GM12878 (cell line): Measurements from ENCODE around the gene RBM12. TPM values are rescaled to one million over a fixed set of nuclear protein-coding genes. Genes with fewer than 3 reads are reported as not detected.

ENCODE experiments used
- ATAC-seq: fragments of 200-7000 bp; cut with Tn5 transposase; 3 replicates; pipeline ENCODE4 v1.9.1; 2020; ENCODE audit warnings: mild to moderate bottlenecking, moderate library complexity
- BruUV-seq: library from RNA; stranded (reverse); fragments of 400-500 nt; replicated peaks from 2 replicates; lab custom pipeline; 2021; lab: Mats Ljungman, UMichigan
- CTCF ChIA-PET: fragments of 300-600 bp; sonication (Branson Sonifier 250); formaldehyde crosslinking; extraction: SDS; loops from one replicate; lab custom pipeline; 2021; ENCODE audit warnings: inconsistent platforms; lab: Yijun Ruan, JAX
- POLR2A ChIA-PET: fragments of 350-600 bp; formaldehyde crosslinking; extraction: SDS; loops from one replicate; lab custom pipeline; 2021; ENCODE audit warnings: inconsistent platforms; lab: Charles Lee
- RAD21 ChIA-PET: fragments of 300-600 bp; sonication (Branson Sonifier 250); formaldehyde crosslinking; loops from one replicate; lab custom pipeline; 2023; ENCODE audit warnings: antibody characterized with exemption; ENCODE audit not compliant: unreplicated experiment; lab: Charles Lee
- SMC1A ChIA-PET: fragments of 300-600 bp; sonication (Branson Sonifier 250); formaldehyde crosslinking; loops from one replicate; lab custom pipeline; 2023; ENCODE audit not compliant: unreplicated experiment, uncharacterized antibody; lab: Charles Lee
- DNase-seq: peaks from one replicate; pipeline ENCODE4 v3.0.0-alpha.2; 2011; ENCODE audit warnings: low read depth, low spot score
- FAIRE-seq: peaks from 3 replicates; lab custom pipeline; 2011; peaks lifted over from hg19 to GRCh38; lab: Jason Lieb, UNC
- H2AFZ ChIP-seq: 2 replicates; pipeline ENCODE4 v1.6.0; 2011; ENCODE audit warnings: low read depth, low read length, control low read depth; ENCODE audit not compliant: control insufficient read depth
- H3K27ac ChIP-seq: 2 replicates; pipeline ENCODE4 v1.5.1; 2011; ENCODE audit warnings: control low read depth; ENCODE audit not compliant: control insufficient read depth, insufficient read depth
- H3K27me3 ChIP-seq, 2 experiments: replicated peaks in 1 of 2; 2 replicates each; pipeline versions ENCODE4 v1.6.0 to v1.6.1; 2011; ENCODE audit warnings: low read length in 1 of 2; ENCODE audit not compliant: control insufficient read depth in 2 of 2, insufficient read depth in 2 of 2
- H3K36me3 ChIP-seq, 2 experiments: 2 replicates each; pipeline ENCODE4 v1.5.1; 2011; ENCODE audit warnings: low read length in 1 of 2; ENCODE audit not compliant: control insufficient read depth in 2 of 2, insufficient read depth in 2 of 2
- H3K4me1 ChIP-seq: 2 replicates; pipeline ENCODE4 v1.6.1; 2011; ENCODE audit warnings: mild to moderate bottlenecking, low read length, moderate library complexity, mixed read lengths; ENCODE audit not compliant: control insufficient read depth, insufficient read depth
- H3K4me2 ChIP-seq: 2 replicates; pipeline ENCODE4 v1.6.0; 2011; ENCODE audit warnings: control low read depth; ENCODE audit not compliant: control insufficient read depth, insufficient read depth
- H3K4me3 ChIP-seq: fragments of 200-600 bp; sonication (generic); 2 replicates; pipeline ENCODE4 v1.5.1; 2016
- H3K79me2 ChIP-seq: 2 replicates; pipeline ENCODE4 v1.6.0; 2011; ENCODE audit warnings: low read length; ENCODE audit not compliant: control insufficient read depth, insufficient read depth
- H3K9ac ChIP-seq: 2 replicates; pipeline ENCODE4 v1.8.0; 2011; ENCODE audit warnings: low read length, control low read depth, mixed read lengths; ENCODE audit not compliant: control insufficient read depth, insufficient read depth
- H3K9me3 ChIP-seq: replicated peaks from 3 replicates; pipeline ENCODE4 v1.5.1; 2011; ENCODE audit warnings: mild to moderate bottlenecking, low read length; ENCODE audit not compliant: control insufficient read depth, insufficient read depth
- H4K20me1 ChIP-seq: 2 replicates; pipeline ENCODE4 v1.6.0; 2011; ENCODE audit not compliant: control insufficient read depth, insufficient read depth
- BMI1 ChIP-seq: fragments of 450-650 bp; IDR thresholded peaks from 2 replicates; pipeline ENCODE4 v1.6.1; 2016; ENCODE audit warnings: mild to moderate bottlenecking, moderate library complexity, borderline replicate concordance
- CHD2 ChIP-seq: IDR thresholded peaks from 2 replicates; pipeline ENCODE4 v1.6.1; 2011; ENCODE audit warnings: low read depth, low read length, improper control_type of control experiment, borderline replicate concordance
- EGR1 ChIP-seq, 2 experiments: IDR thresholded peaks; 1 replicate in 1 of 2; 2 replicates in 1 of 2; pipeline ENCODE4 v1.6.1; 2011 to 2012; ENCODE audit warnings: low read depth in 2 of 2, low read length in 2 of 2, borderline replicate concordance in 1 of 2, mild to moderate bottlenecking in 1 of 2, moderate library complexity in 1 of 2
- ETV6 ChIP-seq, 2 experiments: fragments of 450-650 bp in 1 of 2; IDR thresholded peaks in 1 of 2; conservative IDR thresholded peaks in 1 of 2; 2 replicates each; pipeline ENCODE4 v1.6.1; 2014; ENCODE audit warnings: antibody characterized with exemption in 1 of 2, borderline replicate concordance in 1 of 2, low read depth in 1 of 2, mild to moderate bottlenecking in 1 of 2, moderate library complexity in 1 of 2
- HDAC2 ChIP-seq: fragments of 200-600 bp; sonication (generic); IDR thresholded peaks from 2 replicates; pipeline ENCODE4 v1.6.1; 2017
- IKZF2 ChIP-seq, 2 experiments: fragments of 450-650 bp; IDR thresholded peaks; 2 replicates each; pipeline ENCODE4 v1.6.1; 2017; ENCODE audit warnings: mild to moderate bottlenecking in 2 of 2, moderate library complexity in 2 of 2
- MTA3 ChIP-seq: IDR thresholded peaks from 2 replicates; pipeline ENCODE4 v1.6.1; 2012; ENCODE audit warnings: low read length, inconsistent platforms, borderline replicate concordance
- MYC ChIP-seq: IDR thresholded peaks from 2 replicates; pipeline ENCODE4 v1.6.1; 2011; ENCODE audit warnings: mild to moderate bottlenecking, low read length, moderate library complexity, inconsistent platforms; ENCODE audit not compliant: insufficient read depth, insufficient replicate concordance, insufficient read length, severe bottlenecking
- POU2F2 ChIP-seq: IDR thresholded peaks from 3 replicates; pipeline ENCODE4 v1.6.1; 2011; ENCODE audit warnings: low read depth, mild to moderate bottlenecking, low read length, borderline replicate concordance
- RAD21 ChIP-seq: IDR thresholded peaks from 2 replicates; pipeline ENCODE4 v1.6.1; 2011; ENCODE audit warnings: mild to moderate bottlenecking, low read depth, low read length, moderate library complexity; ENCODE audit not compliant: insufficient read depth
- RELA ChIP-seq: fragments of 450-650 bp; IDR thresholded peaks from 2 replicates; pipeline ENCODE4 v1.8.0; 2014; ENCODE audit warnings: borderline replicate concordance; ENCODE audit not compliant: partially characterized antibody
- RFX5 ChIP-seq: IDR thresholded peaks from 2 replicates; pipeline ENCODE4 v1.6.1; 2011; ENCODE audit warnings: low read depth, low read length, improper control_type of control experiment
- SIN3A ChIP-seq: IDR thresholded peaks from 2 replicates; pipeline ENCODE4 v1.6.1; 2012; ENCODE audit warnings: low read depth, low read length, improper control_type of control experiment
- SREBF2 ChIP-seq: IDR thresholded peaks from 2 replicates; pipeline ENCODE4 v1.6.1; 2012; ENCODE audit warnings: mild to moderate bottlenecking, low read length
- SUPT20H ChIP-seq: IDR thresholded peaks from 2 replicates; pipeline ENCODE4 v1.6.1; 2011; ENCODE audit warnings: low read depth, mild to moderate bottlenecking, low read length, moderate library complexity, borderline replicate concordance; ENCODE audit not compliant: control insufficient read depth
- TAF1 ChIP-seq: IDR thresholded peaks from 2 replicates; pipeline ENCODE4 v1.6.1; 2011; ENCODE audit warnings: mild to moderate bottlenecking, low read depth, low read length, borderline replicate concordance
- ZNF207 ChIP-seq: fragments of 450-650 bp; IDR thresholded peaks from 2 replicates; pipeline ENCODE4 v1.6.1; 2014; ENCODE audit warnings: antibody characterized with exemption, mild to moderate bottlenecking, borderline replicate concordance
- ZNF217 ChIP-seq: fragments of 450-650 bp; IDR thresholded peaks from 2 replicates; pipeline ENCODE4 v1.6.1; 2017; ENCODE audit warnings: antibody characterized with exemption, mild to moderate bottlenecking
- ZNF24 ChIP-seq: fragments of 450-650 bp; IDR thresholded peaks from 2 replicates; pipeline ENCODE4 v1.6.1; 2017; ENCODE audit warnings: antibody characterized with exemption, mild to moderate bottlenecking
- WGBS: methylation state at CpG from one replicate; pipeline ENCODE4 v1.1.6; 2016; ENCODE audit warnings: low lambda C conversion rate; ENCODE audit not compliant: insufficient replicate concordance, insufficient coverage; ENCODE audit errors: missing lambda C conversion rate; 5-methylcytosine and 5-hydroxymethylcytosine counted together
- in situ Hi-C: fragments of 300-500 bp; cut with MboI; formaldehyde crosslinking; loops from 9 replicates; pipeline ENCODE4 v1.14.3; 2018; ENCODE audit warnings: mixed read lengths
- intact Hi-C: fragments of 100-400 bp; cut with micrococcal nuclease; formaldehyde crosslinking; loops from one replicate; pipeline ENCODE4 v1.14.2; 2022; ENCODE audit not compliant: unreplicated experiment
- polyA plus RNA-seq, 11 experiments: library from polyadenylated mRNA; depleted of rRNA in 4 of 11; unstranded in 6 of 11; stranded (reverse) in 5 of 11; fragments of >200 nt; fragmentation: Nextera tagmentation in 4 of 11; fragmentation: Illumina TruSeq in 1 of 11; extraction: Ambion mirVana in 4 of 11; extraction: Trizol in 1 of 11; gene quantifications; 1 replicate in 1 of 11; 2 replicates in 10 of 11; pipeline versions ENCODE4 v1.2.1 to v1.2.3, GENCODE V29; 2011 to 2016; ENCODE audit warnings: inconsistent platforms in 2 of 11, missing spikeins in 2 of 11, low read depth in 1 of 11
- total RNA-seq, 4 experiments: library from RNA; depleted of rRNA in 3 of 4; stranded (reverse); fragments of >200 nt in 3 of 4; fragmentation: Illumina TruSeq in 1 of 4; extraction: Trizol in 1 of 4; gene quantifications; 2 replicates each; pipeline versions ENCODE4 v1.2.1 to v1.2.3, GENCODE V29; 2013 to 2021
- TF ChIP-seq, protein P1 (sequence below): IDR thresholded peaks from 2 replicates; pipeline ENCODE4 v1.6.1; 2011; ENCODE audit warnings: mild to moderate bottlenecking, low read depth, low read length, moderate library complexity; ENCODE audit not compliant: insufficient replicate concordance
- TF ChIP-seq, protein P2 (sequence below): fragments of 450-650 bp; IDR thresholded peaks from 2 replicates; pipeline ENCODE4 v1.6.1; 2016; ENCODE audit warnings: mild to moderate bottlenecking
- TF ChIP-seq, protein P3 (sequence below): IDR thresholded peaks from 2 replicates; pipeline ENCODE4 v1.6.1; 2011; ENCODE audit warnings: low read depth, low read length, improper control_type of control experiment, borderline replicate concordance

RBM12 gene
- total and polyA plus RNA-seq, 10 of the 15 experiments (the other 5 are each of a cell fraction or from before 2014, with no cell fraction given): 4.7 to 153 (median 58.5) TPM

- no peaks in the 10 kb centered on the region for H3K27me3 ChIP-seq
- H4K20me1 ChIP-seq: no peaks in the 10 kb centered on the region
- H3K4me1 ChIP-seq: peaks cover 37% of the 10 kb centered on the region
- ChIA-PET SMC1A (no interaction called here), CTCF (interaction anchor here (0.7 kb wide), 1 partner anchor 122 kb away, joined by 3 read pairs; no protein-coding TSS in a partner anchor), RAD21 (interaction anchor here (0.7 to 1.2 kb wide), 3 partner anchors 10 to 1143 kb away, joined by 3 to 4 read pairs (median 3); no protein-coding TSS in a partner anchor), POLR2A (interaction anchor here (0.5 to 0.7 kb wide), 4 partner anchors 116 to 342 kb away, joined by 3 to 6 read pairs (median 3); no protein-coding TSS in a partner anchor)
- no peak overlapping the region for H2AFZ ChIP-seq
- ATAC-seq (peak; percentile 19), FAIRE-seq (peak; percentile 69), DNase-seq (peak; percentile 63)
- H3K36me3 ChIP-seq: no peaks in the 10 kb centered on the region
- H3K9me3 ChIP-seq: no peaks in the 10 kb centered on the region; the same call in 2 of the 3 replicates
- H3K79me2 ChIP-seq: no peaks in the 10 kb centered on the region
- no peak overlapping the region for H3K9ac ChIP-seq
- no peak overlapping the region for H3K4me3 ChIP-seq
- in situ Hi-C loops (no loop called here), intact Hi-C loops (loop anchor here (10.0 kb wide), 1 partner anchor 147 kb away; no protein-coding TSS in a partner anchor)
- no TSS peak for BruUV-seq
- peak overlapping the region; percentile 44; the same call in 1 of the 2 replicates for H3K4me2 ChIP-seq
- 81% methylated on average over 2 of the region's 2 CpGs for WGBS
- peak overlapping the region; percentile 46; the same call in 1 of the 2 replicates for H3K27ac ChIP-seq
- TF ChIP-seq, protein P1, sequence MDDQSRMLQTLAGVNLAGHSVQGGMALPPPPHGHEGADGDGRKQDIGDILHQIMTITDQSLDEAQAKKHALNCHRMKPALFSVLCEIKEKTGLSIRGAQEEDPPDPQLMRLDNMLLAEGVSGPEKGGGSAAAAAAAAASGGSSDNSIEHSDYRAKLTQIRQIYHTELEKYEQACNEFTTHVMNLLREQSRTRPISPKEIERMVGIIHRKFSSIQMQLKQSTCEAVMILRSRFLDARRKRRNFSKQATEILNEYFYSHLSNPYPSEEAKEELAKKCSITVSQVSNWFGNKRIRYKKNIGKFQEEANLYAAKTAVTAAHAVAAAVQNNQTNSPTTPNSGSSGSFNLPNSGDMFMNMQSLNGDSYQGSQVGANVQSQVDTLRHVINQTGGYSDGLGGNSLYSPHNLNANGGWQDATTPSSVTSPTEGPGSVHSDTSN: no peak
- TF ChIP-seq TAF1 (no peak), ZNF207 (no peak), ETV6 (conservative IDR thresholded peaks at IDR 0.05 in 1 of 2, IDR thresholded peaks at IDR 0.05 in 1 of 2; ENCODE audit: borderline replicate concordance in 1 of 2, low read depth in 1 of 2) (no peak), ZNF24 (no peak), CHD2 (no peak), SIN3A (no peak), MYC (no peak), SUPT20H (no peak), HDAC2 (no peak), MTA3 (no peak), SREBF2 (no peak), POU2F2 (peak; percentile 92; the same call in 2 of the 3 replicates), BMI1 (no peak), RFX5 (no peak), EGR1 (IDR thresholded peaks at IDR 0.05; ENCODE audit: borderline replicate concordance in 1 of 2, low read depth in 2 of 2, low read length in 2 of 2) (no peak), RAD21 (no peak), RELA (no peak), ZNF217 (peak; percentile 83), IKZF2 (IDR thresholded peaks at IDR 0.05) (peak; percentile 24 to 45; a peak in 3 of 4 replicates)
- TF ChIP-seq, protein P2, sequence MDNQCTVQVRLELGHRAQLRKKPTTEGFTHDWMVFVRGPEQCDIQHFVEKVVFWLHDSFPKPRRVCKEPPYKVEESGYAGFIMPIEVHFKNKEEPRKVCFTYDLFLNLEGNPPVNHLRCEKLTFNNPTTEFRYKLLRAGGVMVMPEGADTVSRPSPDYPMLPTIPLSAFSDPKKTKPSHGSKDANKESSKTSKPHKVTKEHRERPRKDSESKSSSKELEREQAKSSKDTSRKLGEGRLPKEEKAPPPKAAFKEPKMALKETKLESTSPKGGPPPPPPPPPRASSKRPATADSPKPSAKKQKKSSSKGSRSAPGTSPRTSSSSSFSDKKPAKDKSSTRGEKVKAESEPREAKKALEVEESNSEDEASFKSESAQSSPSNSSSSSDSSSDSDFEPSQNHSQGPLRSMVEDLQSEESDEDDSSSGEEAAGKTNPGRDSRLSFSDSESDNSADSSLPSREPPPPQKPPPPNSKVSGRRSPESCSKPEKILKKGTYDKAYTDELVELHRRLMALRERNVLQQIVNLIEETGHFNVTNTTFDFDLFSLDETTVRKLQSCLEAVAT: 0 out of 2 replicates have a peak, but pooled peaks have one; percentile 12
- TF ChIP-seq, protein P3, sequence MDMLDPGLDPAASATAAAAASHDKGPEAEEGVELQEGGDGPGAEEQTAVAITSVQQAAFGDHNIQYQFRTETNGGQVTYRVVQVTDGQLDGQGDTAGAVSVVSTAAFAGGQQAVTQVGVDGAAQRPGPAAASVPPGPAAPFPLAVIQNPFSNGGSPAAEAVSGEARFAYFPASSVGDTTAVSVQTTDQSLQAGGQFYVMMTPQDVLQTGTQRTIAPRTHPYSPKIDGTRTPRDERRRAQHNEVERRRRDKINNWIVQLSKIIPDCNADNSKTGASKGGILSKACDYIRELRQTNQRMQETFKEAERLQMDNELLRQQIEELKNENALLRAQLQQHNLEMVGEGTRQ: no peak
Observed at GRCh38 chr20:35611482-35611881, 53.2 kb downstream of the RBM12 start.
